Measurements from ENCODE around the gene MATN1.

Gene MATN1

GRCh38 chr1:30741239-30741894 lies 18.0 kb upstream of the MATN1 start:
- H3K4me1 ChIP-seq (ENCODE audit: insufficient read depth, low read length) = no peaks in the 10 kb centered on the region
- H3K9me3 ChIP-seq (ENCODE audit: low read length) = no peaks in the 10 kb centered on the region
- no peak overlapping the region for H3K9ac ChIP-seq (ENCODE audit: low read length)
- H3K4me3 ChIP-seq (ENCODE audit: low read depth in 1 of 2, low read length in 2 of 2) = no peak overlapping the region
- H3K36me3 ChIP-seq (ENCODE audit: insufficient read depth, low read length) = no peaks in the 10 kb centered on the region
- H3K27me3 ChIP-seq (ENCODE audit: control insufficient read depth in 1 of 2, insufficient read depth in 2 of 2, low read length in 2 of 2) = no peaks in the 10 kb centered on the region
- no peak overlapping the region for H3K27ac ChIP-seq (ENCODE audit: low read depth, low read length)

GRCh38 chr1:30740251-30741238 lies 17.2 kb upstream of the MATN1 start:
- Histone ChIP-seq H3K36me3 (ENCODE audit: insufficient read depth, low read length) (no peaks in the 10 kb centered on the region), H3K9me3 (ENCODE audit: low read length) (no peaks in the 10 kb centered on the region), H3K4me1 (ENCODE audit: insufficient read depth, low read length) (no peaks in the 10 kb centered on the region), H3K9ac (ENCODE audit: low read length) (no peak overlapping the region), H3K27ac (ENCODE audit: low read depth, low read length) (no peak overlapping the region), H3K27me3 (ENCODE audit: control insufficient read depth in 1 of 2, insufficient read depth in 2 of 2, low read length in 2 of 2) (no peaks in the 10 kb centered on the region), H3K4me3 (ENCODE audit: low read depth in 1 of 2, low read length in 2 of 2) (no peak overlapping the region)

GRCh38 chr1:30739601-30740000 lies 16.2 kb upstream of the MATN1 start:
- Histone ChIP-seq H3K4me1 (ENCODE audit: insufficient read depth, low read length) (no peaks in the 10 kb centered on the region), H3K27ac (ENCODE audit: low read depth, low read length) (no peak overlapping the region), H3K9me3 (ENCODE audit: low read length) (no peaks in the 10 kb centered on the region), H3K27me3 (ENCODE audit: control insufficient read depth in 1 of 2, insufficient read depth in 2 of 2, low read length in 2 of 2) (no peaks in the 10 kb centered on the region), H3K36me3 (ENCODE audit: insufficient read depth, low read length) (no peaks in the 10 kb centered on the region), H3K4me3 (ENCODE audit: low read depth in 1 of 2, low read length in 2 of 2) (no peak overlapping the region), H3K9ac (ENCODE audit: low read length) (no peak overlapping the region)

GRCh38 chr1:30738715-30739559 lies 15.6 kb upstream of the MATN1 start:
- Histone ChIP-seq H3K27me3 (ENCODE audit: control insufficient read depth in 1 of 2, insufficient read depth in 2 of 2, low read length in 2 of 2) (no peaks in the 10 kb centered on the region), H3K9ac (ENCODE audit: low read length) (no peak overlapping the region), H3K27ac (ENCODE audit: low read depth, low read length) (no peak overlapping the region), H3K4me3 (ENCODE audit: low read depth in 1 of 2, low read length in 2 of 2) (no peak overlapping the region), H3K9me3 (ENCODE audit: low read length) (no peaks in the 10 kb centered on the region), H3K4me1 (ENCODE audit: insufficient read depth, low read length) (no peaks in the 10 kb centered on the region), H3K36me3 (ENCODE audit: insufficient read depth, low read length) (no peaks in the 10 kb centered on the region)

- Histone ChIP-seq H3K9me3 (ENCODE audit: low read length) (no peaks in the 10 kb centered on the region), H3K4me3 (ENCODE audit: low read depth in 1 of 2, low read length in 2 of 2) (no peak overlapping the region), H3K9ac (ENCODE audit: low read length) (no peak overlapping the region), H3K36me3 (ENCODE audit: insufficient read depth, low read length) (no peaks in the 10 kb centered on the region), H3K27me3 (ENCODE audit: control insufficient read depth in 1 of 2, insufficient read depth in 2 of 2, low read length in 2 of 2) (no peaks in the 10 kb centered on the region), H3K27ac (ENCODE audit: low read depth, low read length) (no peak overlapping the region), H3K4me1 (ENCODE audit: insufficient read depth, low read length) (no peaks in the 10 kb centered on the region)
These were observed 14.8 kb upstream of the MATN1 start for GRCh38 chr1:30738040-30738714.

- Histone ChIP-seq H3K4me1 (ENCODE audit: insufficient read depth, low read length) (no peaks in the 10 kb centered on the region), H3K9me3 (ENCODE audit: low read length) (no peaks in the 10 kb centered on the region), H3K4me3 (ENCODE audit: low read depth in 1 of 2, low read length in 2 of 2) (no peak overlapping the region), H3K36me3 (ENCODE audit: insufficient read depth, low read length) (no peaks in the 10 kb centered on the region), H3K27me3 (ENCODE audit: control insufficient read depth in 1 of 2, insufficient read depth in 2 of 2, low read length in 2 of 2) (no peaks in the 10 kb centered on the region), H3K9ac (ENCODE audit: low read length) (no peak overlapping the region), H3K27ac (ENCODE audit: low read depth, low read length) (no peak overlapping the region)
These were observed 14.1 kb upstream of the MATN1 start for GRCh38 chr1:30737357-30738039.

- Histone ChIP-seq H3K4me3 (ENCODE audit: low read depth in 1 of 2, low read length in 2 of 2) (no peak overlapping the region), H3K4me1 (ENCODE audit: insufficient read depth, low read length) (no peaks in the 10 kb centered on the region), H3K36me3 (ENCODE audit: insufficient read depth, low read length) (no peaks in the 10 kb centered on the region), H3K9me3 (ENCODE audit: low read length) (no peaks in the 10 kb centered on the region), H3K27ac (ENCODE audit: low read depth, low read length) (no peak overlapping the region), H3K9ac (ENCODE audit: low read length) (no peak overlapping the region), H3K27me3 (ENCODE audit: control insufficient read depth in 1 of 2, insufficient read depth in 2 of 2, low read length in 2 of 2) (no peaks in the 10 kb centered on the region)
These were observed 12.5 kb upstream of the MATN1 start for GRCh38 chr1:30735668-30736498.

GRCh38 chr1:30735124-30735523 lies 11.7 kb upstream of the MATN1 start:
- Histone ChIP-seq H3K27ac (ENCODE audit: low read depth, low read length) (no peak overlapping the region), H3K36me3 (ENCODE audit: insufficient read depth, low read length) (no peaks in the 10 kb centered on the region), H3K27me3 (ENCODE audit: control insufficient read depth in 1 of 2, insufficient read depth in 2 of 2, low read length in 2 of 2) (no peaks in the 10 kb centered on the region), H3K9ac (ENCODE audit: low read length) (no peak overlapping the region), H3K4me3 (ENCODE audit: low read depth in 1 of 2, low read length in 2 of 2) (no peak overlapping the region), H3K9me3 (ENCODE audit: low read length) (no peaks in the 10 kb centered on the region), H3K4me1 (ENCODE audit: insufficient read depth, low read length) (no peaks in the 10 kb centered on the region)

- no peaks in the 10 kb centered on the region for H3K27me3 ChIP-seq (ENCODE audit: control insufficient read depth in 1 of 2, insufficient read depth in 2 of 2, low read length in 2 of 2)
- H3K36me3 ChIP-seq (ENCODE audit: insufficient read depth, low read length) = no peaks in the 10 kb centered on the region
- no peak overlapping the region for H3K27ac ChIP-seq (ENCODE audit: low read depth, low read length)
- H3K4me3 ChIP-seq (ENCODE audit: low read depth in 1 of 2, low read length in 2 of 2) = no peak overlapping the region
- H3K4me1 ChIP-seq (ENCODE audit: insufficient read depth, low read length) = no peaks in the 10 kb centered on the region
- no peaks in the 10 kb centered on the region for H3K9me3 ChIP-seq (ENCODE audit: low read length)
- H3K9ac ChIP-seq (ENCODE audit: low read length) = no peak overlapping the region
These were observed 11.2 kb upstream of the MATN1 start for GRCh38 chr1:30734580-30734979.

GRCh38 chr1:30734106-30734505 lies 10.7 kb upstream of the MATN1 start:
- Histone ChIP-seq H3K36me3 (ENCODE audit: insufficient read depth, low read length) (no peaks in the 10 kb centered on the region), H3K4me3 (ENCODE audit: low read depth in 1 of 2, low read length in 2 of 2) (no peak overlapping the region), H3K4me1 (ENCODE audit: insufficient read depth, low read length) (no peaks in the 10 kb centered on the region), H3K9me3 (ENCODE audit: low read length) (no peaks in the 10 kb centered on the region), H3K27me3 (ENCODE audit: control insufficient read depth in 1 of 2, insufficient read depth in 2 of 2, low read length in 2 of 2) (no peaks in the 10 kb centered on the region), H3K27ac (ENCODE audit: low read depth, low read length) (no peak overlapping the region), H3K9ac (ENCODE audit: low read length) (no peak overlapping the region)
